SK-N-SH (cell line): ENCODE data around the gene TMIE. TPM values are rescaled to one million over a fixed set of nuclear protein-coding genes. Genes with fewer than 3 reads are reported as not detected.

Experiments
- CTCF ChIA-PET: fragments of 300-600, 350-600 bp; formaldehyde crosslinking; extraction: SDS; loops from one replicate; lab custom pipeline; 2021; lab: Yijun Ruan, JAX
- POLR2A ChIA-PET: fragments of 350-600 bp; sonication (Branson Sonifier 250); formaldehyde crosslinking; extraction: SDS; loops from one replicate; lab custom pipeline; 2020; ENCODE audit warnings: antibody characterized with exemption, inconsistent platforms; lab: Yijun Ruan, JAX
- DNase-seq: peaks from one replicate; pipeline ENCODE4 v3.0.0; 2012
- H2AFZ ChIP-seq: fragments of 200-600 bp; sonication (generic); 2 replicates; pipeline ENCODE4 v1.8.1; 2016; ENCODE audit warnings: antibody characterized with exemption, mild to moderate bottlenecking, low read depth
- H3F3A ChIP-seq: fragments of 200-600 bp; sonication (generic); replicated peaks from 2 replicates; pipeline ENCODE3; 2016; ENCODE audit warnings: antibody characterized with exemption, mild to moderate bottlenecking; ENCODE audit not compliant: insufficient read depth
- H3K27ac ChIP-seq, 2 experiments: fragments of 200-500 bp in 1 of 2; fragments of 200-600 bp in 1 of 2; sonication (Bioruptor generic) in 1 of 2; sonication (generic), shearing (Covaris generic) in 1 of 2; 2 replicates each; pipeline versions ENCODE4 v1.5.1 to v1.6.1; 2014 to 2016; ENCODE audit warnings: low read depth in 2 of 2, inconsistent platforms in 1 of 2, low read length in 1 of 2, mild to moderate bottlenecking in 1 of 2, mixed read lengths in 1 of 2
- H3K27me3 ChIP-seq: fragments of 200-600 bp; sonication (generic), shearing (Covaris generic); 2 replicates; pipeline ENCODE4 v1.6.1; 2016; ENCODE audit warnings: mixed run types; ENCODE audit not compliant: insufficient read depth
- H3K36me3 ChIP-seq, 2 experiments: fragments of 200-500 bp in 1 of 2; fragments of 200-600 bp in 1 of 2; sonication (Bioruptor generic) in 1 of 2; sonication (generic) in 1 of 2; replicated peaks in 1 of 2; 2 replicates each; pipeline versions ENCODE3 to v1.5.1; 2014 to 2016; ENCODE audit warnings: low read length in 1 of 2, mild to moderate bottlenecking in 1 of 2; ENCODE audit not compliant: insufficient read depth in 2 of 2, control insufficient read depth in 1 of 2
- H3K4me1 ChIP-seq, 2 experiments: fragments of 200-500 bp in 1 of 2; fragments of 200-600 bp in 1 of 2; sonication (Bioruptor generic) in 1 of 2; sonication (generic), shearing (Covaris generic) in 1 of 2; 2 replicates each; pipeline versions ENCODE4 v1.5.1 to v1.6.1; 2014 to 2016; ENCODE audit warnings: low read depth in 1 of 2, low read length in 1 of 2, mixed run types in 1 of 2; ENCODE audit not compliant: insufficient read depth in 2 of 2, control insufficient read depth in 1 of 2
- H3K4me2 ChIP-seq: fragments of 200-600 bp; sonication (generic), shearing (Covaris generic); 2 replicates; pipeline ENCODE4 v1.6.1; 2017; ENCODE audit warnings: mixed run types
- H3K4me3 ChIP-seq, 2 experiments: fragments of 200-500 bp in 1 of 2; fragments of 200-600 bp in 1 of 2; sonication (Bioruptor generic) in 1 of 2; sonication (generic), shearing (Covaris generic) in 1 of 2; 2 replicates each; pipeline versions ENCODE4 v1.5.1 to v1.8.1; 2014 to 2016; ENCODE audit warnings: low read depth in 2 of 2, inconsistent platforms in 1 of 2, low read length in 1 of 2, mild to moderate bottlenecking in 1 of 2, mixed read lengths in 1 of 2, moderate library complexity in 1 of 2
- H3K79me2 ChIP-seq: fragments of 200-600 bp; sonication (generic); 2 replicates; pipeline ENCODE4 v1.8.1; 2017; ENCODE audit warnings: mild to moderate bottlenecking; ENCODE audit not compliant: insufficient read depth
- H3K9ac ChIP-seq: fragments of 200-600 bp; sonication (generic); 2 replicates; pipeline ENCODE4 v1.6.1; 2017; ENCODE audit warnings: mixed run types
- H3K9me2 ChIP-seq: fragments of 200-600 bp; sonication (generic); 2 replicates; pipeline ENCODE4 v1.6.1; 2017; ENCODE audit warnings: mixed run types
- H3K9me3 ChIP-seq: fragments of 200-600 bp; sonication (generic); 2 replicates; pipeline ENCODE4 v1.6.1; 2017; ENCODE audit warnings: mixed run types, mild to moderate bottlenecking, moderate library complexity
- H4K20me1 ChIP-seq: fragments of 200-600 bp; sonication (generic); 2 replicates; pipeline ENCODE4 v1.6.1; 2017; ENCODE audit warnings: mild to moderate bottlenecking, mixed run types; ENCODE audit not compliant: insufficient read depth
- CHD2 ChIP-seq: fragments of 150-350 bp; IDR thresholded peaks from 2 replicates; pipeline ENCODE4 v1.6.1; 2018; ENCODE audit warnings: low read length; ENCODE audit not compliant: partially characterized antibody
- ELF1 ChIP-seq: IDR thresholded peaks from 2 replicates; pipeline ENCODE4 v1.4.0; 2012
- EP300 ChIP-seq, 2 experiments: IDR thresholded peaks; 2 replicates each; pipeline versions ENCODE4 v1.4.0 to v1.6.1; 2012; ENCODE audit warnings: borderline replicate concordance in 1 of 2, low read depth in 1 of 2, low read length in 1 of 2
- EZH2phosphoT487 ChIP-seq: fragments of 200-600 bp; sonication (generic); IDR thresholded peaks from 2 replicates; pipeline ENCODE4 v1.6.1; 2017; ENCODE audit warnings: low read depth, mixed run types, mild to moderate bottlenecking, antibody characterized with exemption, moderate library complexity, borderline replicate concordance
- FOXJ3 ChIP-seq: sonication (generic); formaldehyde crosslinking; IDR thresholded peaks from 2 replicates; pipeline ENCODE4 v1.5.1; 2020; ENCODE audit warnings: mild to moderate bottlenecking, missing genetic modification reagents
- FOXM1 ChIP-seq: IDR thresholded peaks from 2 replicates; pipeline ENCODE4 v1.4.0; 2012; ENCODE audit warnings: low read depth, mild to moderate bottlenecking
- GABPA ChIP-seq: IDR thresholded peaks from 2 replicates; pipeline ENCODE4 v1.4.0; 2012; ENCODE audit warnings: low read depth, mild to moderate bottlenecking
- JUND ChIP-seq: IDR thresholded peaks from 2 replicates; pipeline ENCODE4 v1.4.0; 2012
- MEF2A ChIP-seq: IDR thresholded peaks from 2 replicates; pipeline ENCODE4 v1.4.0; 2012; ENCODE audit warnings: low read depth, borderline replicate concordance
- MXI1 ChIP-seq: IDR thresholded peaks from 2 replicates; pipeline ENCODE4 v1.6.1; 2012; ENCODE audit warnings: mild to moderate bottlenecking, low read depth, low read length, improper control_type of control experiment
- NFIC ChIP-seq: IDR thresholded peaks from 2 replicates; pipeline ENCODE4 v1.4.0; 2012; ENCODE audit warnings: borderline replicate concordance
- NRF1 ChIP-seq: IDR thresholded peaks from 2 replicates; pipeline ENCODE4 v1.6.1; 2012; ENCODE audit warnings: low read depth, mild to moderate bottlenecking, low read length
- POLR2AphosphoS5 ChIP-seq: IDR thresholded peaks from 2 replicates; pipeline ENCODE4 v1.6.1; 2012; ENCODE audit warnings: low read depth, low read length
- RAD21 ChIP-seq: IDR thresholded peaks from 2 replicates; pipeline ENCODE4 v1.6.1; 2012; ENCODE audit warnings: mild to moderate bottlenecking, low read length
- RCOR1 ChIP-seq: fragments of 150-350 bp; IDR thresholded peaks from 2 replicates; pipeline ENCODE4 v1.6.1; 2017; ENCODE audit warnings: antibody characterized with exemption, low read length
- RFX5 ChIP-seq: IDR thresholded peaks from 2 replicates; pipeline ENCODE4 v1.6.1; 2012; ENCODE audit warnings: mild to moderate bottlenecking, improper control_type of control experiment, low read length
- RXRA ChIP-seq: IDR thresholded peaks from 2 replicates; pipeline ENCODE4 v1.4.0; 2012; ENCODE audit warnings: low read depth, mild to moderate bottlenecking, borderline replicate concordance
- SIN3A ChIP-seq: IDR thresholded peaks from 2 replicates; pipeline ENCODE4 v1.6.1; 2012; ENCODE audit warnings: low read depth, mild to moderate bottlenecking, low read length, moderate library complexity, borderline replicate concordance
- TEAD4 ChIP-seq: IDR thresholded peaks from 2 replicates; pipeline ENCODE4 v1.4.0; 2012; ENCODE audit warnings: mild to moderate bottlenecking, borderline replicate concordance; ENCODE audit not compliant: insufficient read depth
- WGBS: methylation state at CpG from one replicate; pipeline ENCODE4 v1.1.6; 2017; ENCODE audit warnings: low lambda C conversion rate; 5-methylcytosine and 5-hydroxymethylcytosine counted together
- polyA plus RNA-seq, 3 experiments: library from polyadenylated mRNA; depleted of rRNA; stranded (reverse); fragments of >200 nt; gene quantifications; 2 replicates each; pipeline ENCODE4 v1.2.3, GENCODE V29; 2012
- TF ChIP-seq, protein P1 (sequence below): fragments of 150-350 bp; IDR thresholded peaks from 2 replicates; pipeline ENCODE4 v1.6.1; 2017; ENCODE audit warnings: antibody characterized with exemption, low read length, low read depth, borderline replicate concordance
- TF ChIP-seq, protein P2 (sequence below): IDR thresholded peaks from 2 replicates; pipeline ENCODE4 v1.6.1; 2012; ENCODE audit warnings: mild to moderate bottlenecking, low read depth, low read length, moderate library complexity
- TF ChIP-seq, protein P3 (sequence below): IDR thresholded peaks from 2 replicates; pipeline ENCODE4 v1.4.0; 2012; ENCODE audit warnings: low read depth, borderline replicate concordance
- TF ChIP-seq, protein P4 (sequence below): IDR thresholded peaks from 2 replicates; pipeline ENCODE4; 2012

Gene TMIE
- polyA plus RNA-seq, 1 of the 3 experiments (the other 2 are of a cell fraction): 0.03 TPM

DNA sequence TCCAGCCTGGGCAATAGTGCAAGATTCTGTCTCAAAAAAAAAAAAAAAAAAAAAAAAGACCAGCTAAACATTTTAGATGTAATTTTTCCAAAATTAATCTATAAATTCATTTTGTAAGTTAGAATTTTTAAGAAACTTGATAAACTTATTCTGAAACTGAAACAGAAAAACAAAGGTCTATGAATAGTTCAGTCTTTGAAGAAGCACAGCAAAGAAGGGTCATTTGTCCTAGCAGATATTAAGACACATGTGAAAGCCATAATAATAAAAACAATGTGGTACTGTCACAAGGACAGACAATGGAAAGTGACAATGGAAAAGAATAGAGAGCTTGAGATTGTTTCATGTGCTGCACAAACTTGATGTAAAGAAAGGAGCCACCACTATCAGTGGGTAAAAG lies 45.5 kb downstream of the TMIE start:
- H3F3A ChIP-seq: no peaks in the 10 kb centered on the region
- ChIA-PET POLR2A (no interaction called here), CTCF (no interaction called here)
- no peaks in the 10 kb centered on the region for H3K36me3 ChIP-seq
- H3K27me3 ChIP-seq: no peaks in the 10 kb centered on the region
- TF ChIP-seq FOXM1 (no peak), EZH2phosphoT487 (no peak), CHD2 (no peak), EP300 (IDR thresholded peaks at IDR 0.05; ENCODE audit: borderline replicate concordance in 1 of 2, low read depth in 1 of 2, low read length in 1 of 2) (no peak), RAD21 (no peak), NRF1 (no peak), NFIC (no peak)
- TF ChIP-seq, protein P1, sequence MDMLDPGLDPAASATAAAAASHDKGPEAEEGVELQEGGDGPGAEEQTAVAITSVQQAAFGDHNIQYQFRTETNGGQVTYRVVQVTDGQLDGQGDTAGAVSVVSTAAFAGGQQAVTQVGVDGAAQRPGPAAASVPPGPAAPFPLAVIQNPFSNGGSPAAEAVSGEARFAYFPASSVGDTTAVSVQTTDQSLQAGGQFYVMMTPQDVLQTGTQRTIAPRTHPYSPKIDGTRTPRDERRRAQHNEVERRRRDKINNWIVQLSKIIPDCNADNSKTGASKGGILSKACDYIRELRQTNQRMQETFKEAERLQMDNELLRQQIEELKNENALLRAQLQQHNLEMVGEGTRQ: no peak
- no peaks in the 10 kb centered on the region for H3K4me1 ChIP-seq
- no peaks in the 10 kb centered on the region for H4K20me1 ChIP-seq
- H3K27ac ChIP-seq: no peak overlapping the region
- no peaks in the 10 kb centered on the region for H3K9me2 ChIP-seq
- H3K4me3 ChIP-seq: no peak overlapping the region
- H3K9me3 ChIP-seq: no peaks in the 10 kb centered on the region
- no peak overlapping the region for H2AFZ ChIP-seq
- no peak overlapping the region for H3K9ac ChIP-seq
- no peak overlapping the region for H3K4me2 ChIP-seq
- H3K79me2 ChIP-seq: no peaks in the 10 kb centered on the region
- no peak for DNase-seq

DNA sequence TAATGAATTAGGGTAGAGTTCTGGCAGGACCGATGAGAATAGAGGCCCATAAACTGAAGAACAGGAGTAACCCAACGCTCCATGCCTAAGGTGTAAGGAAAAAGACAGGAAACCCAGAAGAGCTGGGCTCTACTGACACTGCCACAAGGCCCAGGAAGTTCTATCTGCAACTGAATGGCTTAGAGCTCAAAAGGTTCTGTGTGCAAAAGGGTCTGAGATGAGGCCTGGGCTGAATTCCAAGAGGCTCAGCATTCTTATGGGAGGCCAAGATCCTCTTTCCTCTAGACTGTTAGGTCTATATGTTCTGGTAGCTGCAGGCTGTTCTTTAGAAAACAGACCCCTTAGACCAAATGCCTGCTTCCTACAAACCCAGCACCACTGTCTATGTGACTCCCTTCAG lies 47.0 kb downstream of the TMIE start:
- DNase-seq: no peak
- no peak overlapping the region for H3K4me2 ChIP-seq
- H2AFZ ChIP-seq: no peak overlapping the region
- no peak overlapping the region for H3K9ac ChIP-seq
- H4K20me1 ChIP-seq: no peaks in the 10 kb centered on the region
- WGBS: 39% methylated on average over 2 of the region's 2 CpGs
- H3K4me3 ChIP-seq: no peak overlapping the region
- CTCF ChIA-PET: no interaction called here
- H3K27ac ChIP-seq: no peak overlapping the region
- H3K9me3 ChIP-seq: no peaks in the 10 kb centered on the region
- TF ChIP-seq NFIC (no peak), GABPA (no peak), ELF1 (no peak), TEAD4 (no peak), POLR2AphosphoS5 (no peak), JUND (no peak), EZH2phosphoT487 (no peak), NRF1 (no peak), FOXJ3 (CRISPR knock-in tag) (no peak), RXRA (no peak), MXI1 (no peak), RAD21 (no peak), SIN3A (no peak), MEF2A (no peak), RFX5 (no peak), RCOR1 (no peak)
- TF ChIP-seq, protein P2, sequence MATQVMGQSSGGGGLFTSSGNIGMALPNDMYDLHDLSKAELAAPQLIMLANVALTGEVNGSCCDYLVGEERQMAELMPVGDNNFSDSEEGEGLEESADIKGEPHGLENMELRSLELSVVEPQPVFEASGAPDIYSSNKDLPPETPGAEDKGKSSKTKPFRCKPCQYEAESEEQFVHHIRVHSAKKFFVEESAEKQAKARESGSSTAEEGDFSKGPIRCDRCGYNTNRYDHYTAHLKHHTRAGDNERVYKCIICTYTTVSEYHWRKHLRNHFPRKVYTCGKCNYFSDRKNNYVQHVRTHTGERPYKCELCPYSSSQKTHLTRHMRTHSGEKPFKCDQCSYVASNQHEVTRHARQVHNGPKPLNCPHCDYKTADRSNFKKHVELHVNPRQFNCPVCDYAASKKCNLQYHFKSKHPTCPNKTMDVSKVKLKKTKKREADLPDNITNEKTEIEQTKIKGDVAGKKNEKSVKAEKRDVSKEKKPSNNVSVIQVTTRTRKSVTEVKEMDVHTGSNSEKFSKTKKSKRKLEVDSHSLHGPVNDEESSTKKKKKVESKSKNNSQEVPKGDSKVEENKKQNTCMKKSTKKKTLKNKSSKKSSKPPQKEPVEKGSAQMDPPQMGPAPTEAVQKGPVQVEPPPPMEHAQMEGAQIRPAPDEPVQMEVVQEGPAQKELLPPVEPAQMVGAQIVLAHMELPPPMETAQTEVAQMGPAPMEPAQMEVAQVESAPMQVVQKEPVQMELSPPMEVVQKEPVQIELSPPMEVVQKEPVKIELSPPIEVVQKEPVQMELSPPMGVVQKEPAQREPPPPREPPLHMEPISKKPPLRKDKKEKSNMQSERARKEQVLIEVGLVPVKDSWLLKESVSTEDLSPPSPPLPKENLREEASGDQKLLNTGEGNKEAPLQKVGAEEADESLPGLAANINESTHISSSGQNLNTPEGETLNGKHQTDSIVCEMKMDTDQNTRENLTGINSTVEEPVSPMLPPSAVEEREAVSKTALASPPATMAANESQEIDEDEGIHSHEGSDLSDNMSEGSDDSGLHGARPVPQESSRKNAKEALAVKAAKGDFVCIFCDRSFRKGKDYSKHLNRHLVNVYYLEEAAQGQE: no peak
- TF ChIP-seq, protein P3, sequence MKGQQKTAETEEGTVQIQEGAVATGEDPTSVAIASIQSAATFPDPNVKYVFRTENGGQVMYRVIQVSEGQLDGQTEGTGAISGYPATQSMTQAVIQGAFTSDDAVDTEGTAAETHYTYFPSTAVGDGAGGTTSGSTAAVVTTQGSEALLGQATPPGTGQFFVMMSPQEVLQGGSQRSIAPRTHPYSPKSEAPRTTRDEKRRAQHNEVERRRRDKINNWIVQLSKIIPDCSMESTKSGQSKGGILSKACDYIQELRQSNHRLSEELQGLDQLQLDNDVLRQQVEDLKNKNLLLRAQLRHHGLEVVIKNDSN: no peak
- TF ChIP-seq, protein P4, sequence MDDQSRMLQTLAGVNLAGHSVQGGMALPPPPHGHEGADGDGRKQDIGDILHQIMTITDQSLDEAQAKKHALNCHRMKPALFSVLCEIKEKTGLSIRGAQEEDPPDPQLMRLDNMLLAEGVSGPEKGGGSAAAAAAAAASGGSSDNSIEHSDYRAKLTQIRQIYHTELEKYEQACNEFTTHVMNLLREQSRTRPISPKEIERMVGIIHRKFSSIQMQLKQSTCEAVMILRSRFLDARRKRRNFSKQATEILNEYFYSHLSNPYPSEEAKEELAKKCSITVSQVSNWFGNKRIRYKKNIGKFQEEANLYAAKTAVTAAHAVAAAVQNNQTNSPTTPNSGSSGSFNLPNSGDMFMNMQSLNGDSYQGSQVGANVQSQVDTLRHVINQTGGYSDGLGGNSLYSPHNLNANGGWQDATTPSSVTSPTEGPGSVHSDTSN: no peak
- TF ChIP-seq, protein P1: no peak
- H3K4me1 ChIP-seq: no peaks in the 10 kb centered on the region
- H3K27me3 ChIP-seq: no peaks in the 10 kb centered on the region
- no peaks in the 10 kb centered on the region for H3K79me2 ChIP-seq
- H3K36me3 ChIP-seq: no peaks in the 10 kb centered on the region
- POLR2A ChIA-PET: no interaction called here
- H3K9me2 ChIP-seq: no peaks in the 10 kb centered on the region
- H3F3A ChIP-seq: no peaks in the 10 kb centered on the region
